OCI-M1 (cell line): ENCODE results near the gene DLGAP5.

Experiments
- DNase-seq: peaks from one replicate; lab custom pipeline; 2025; lab: John Stamatoyannopoulos, UW

Gene DLGAP5

DNA sequence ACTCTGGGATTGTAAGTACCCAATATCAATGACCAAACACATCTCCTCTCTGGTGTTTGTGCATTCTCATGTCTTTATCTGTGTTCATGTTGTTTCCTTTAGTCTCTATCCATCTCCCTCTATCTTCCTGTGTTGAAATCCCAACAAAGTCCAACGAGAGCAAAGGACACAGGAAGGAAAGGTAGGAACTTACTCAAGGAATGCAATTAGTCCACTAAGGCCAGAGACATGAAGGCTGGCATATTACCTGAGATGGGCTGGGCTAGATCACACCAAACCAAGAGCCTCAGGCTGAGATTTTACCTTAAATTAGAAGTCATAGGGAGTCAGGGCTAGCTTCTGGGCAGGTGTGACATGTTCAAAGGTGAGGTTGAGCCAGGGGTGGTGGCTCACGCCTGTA lies 76.7 kb downstream of the DLGAP5 start:
- DNase-seq = no peak

DNA sequence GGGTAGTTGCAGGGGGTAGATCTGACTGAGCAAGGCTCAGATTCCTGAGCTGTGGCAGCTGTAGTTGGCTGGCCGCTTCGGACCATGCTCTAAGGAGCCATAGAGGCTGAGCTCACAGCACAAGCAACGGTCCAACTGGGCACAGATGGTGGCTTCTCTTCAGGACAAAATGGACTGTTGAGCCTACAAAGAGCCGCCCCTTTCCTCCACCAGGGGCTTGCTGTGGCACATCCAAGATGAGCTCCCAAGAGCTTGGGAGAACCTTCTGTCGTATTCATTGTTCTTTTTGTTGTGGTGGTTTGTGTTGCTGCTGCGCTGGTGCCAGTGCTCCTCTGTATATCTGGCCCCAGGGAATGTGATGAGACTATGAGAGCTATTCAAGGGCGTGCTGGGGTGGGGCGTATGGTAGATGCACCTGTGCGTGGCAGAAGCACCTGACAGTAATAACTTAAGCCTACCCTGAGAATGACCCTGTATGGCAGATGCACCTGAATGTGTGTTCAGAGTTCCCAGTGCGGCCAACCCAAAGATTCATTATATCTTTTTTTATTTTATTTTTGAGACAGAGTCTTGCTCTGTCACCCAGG lies 80.2 kb downstream of the DLGAP5 start:
- no peak for DNase-seq

- DNase-seq = no peak
These were observed 81.5 kb downstream of the DLGAP5 start for GRCh38 chr14:55109836-55110235.

GRCh38 chr14:55107766-55108554 lies 83.4 kb downstream of the DLGAP5 start:
- DNase-seq = peak; percentile 82

DNA sequence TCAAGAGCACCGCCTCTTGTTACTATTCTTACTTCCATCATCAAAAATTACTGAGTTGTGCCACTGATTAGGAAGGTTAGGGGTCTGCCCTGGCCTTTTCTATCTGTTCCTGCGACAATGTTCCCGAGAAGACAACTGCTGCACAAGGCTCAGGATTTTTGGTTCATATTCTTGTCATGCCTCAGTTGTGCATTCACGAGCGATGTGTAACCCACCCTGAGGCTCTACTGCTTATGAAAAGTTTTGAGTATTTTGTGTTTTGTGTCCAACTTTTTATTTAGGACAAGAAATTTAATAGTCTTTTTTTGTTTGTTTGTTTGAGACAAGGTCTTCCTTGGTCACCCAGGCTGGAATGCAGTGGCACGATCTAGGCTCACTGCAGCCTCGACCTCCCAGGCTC lies 85.4 kb downstream of the DLGAP5 start:
- no peak for DNase-seq

DNA sequence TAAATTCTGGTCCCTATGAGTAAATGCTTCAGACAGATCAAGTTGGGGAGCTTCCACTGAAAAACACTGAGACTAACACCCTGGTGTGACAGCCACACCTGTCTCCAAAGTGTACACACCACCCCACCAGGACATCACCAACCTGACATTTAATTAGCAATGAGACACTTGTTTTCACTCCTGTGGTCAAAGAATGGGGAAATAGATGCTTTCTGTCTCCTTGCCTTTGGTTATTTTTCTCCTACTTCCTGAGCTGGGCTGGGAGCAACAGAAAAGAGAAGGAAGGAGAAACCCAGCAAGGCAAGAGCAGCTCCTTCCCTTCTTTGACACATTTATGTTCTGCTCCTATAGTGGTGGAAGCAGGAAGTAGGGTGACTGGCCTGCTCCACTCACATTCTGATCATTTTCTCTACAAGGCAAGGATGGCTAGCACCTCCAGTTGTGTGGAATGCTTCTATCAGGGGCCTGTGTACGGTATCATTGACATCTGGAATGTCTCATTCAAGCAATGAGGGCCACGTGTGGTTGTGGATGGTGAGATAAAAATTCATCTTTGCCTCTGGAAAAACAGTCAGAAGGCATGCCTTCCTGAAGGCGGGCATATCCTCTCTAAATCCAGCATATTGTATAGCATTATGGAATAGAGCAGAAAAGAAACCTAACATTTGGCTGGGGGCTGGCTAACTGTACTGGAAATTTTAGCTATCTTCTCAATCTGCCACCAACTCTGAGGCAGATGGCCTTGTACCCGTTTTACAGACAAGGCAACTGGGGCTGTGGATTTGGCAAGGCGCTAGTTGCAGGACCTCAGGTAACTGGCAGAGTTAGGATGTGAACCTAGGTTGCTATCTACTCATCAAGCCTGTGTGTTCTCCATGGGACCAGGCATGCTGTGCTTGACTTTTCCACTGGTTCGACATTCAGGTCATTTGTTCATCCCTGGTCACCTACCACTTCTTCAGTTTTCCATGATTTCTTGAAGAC lies 87.1 kb downstream of the DLGAP5 start:
- peak; percentile 14 for DNase-seq

GRCh38 chr14:55103005-55103640 lies 88.3 kb downstream of the DLGAP5 start:
- DNase-seq = peak; percentile 12

DNA sequence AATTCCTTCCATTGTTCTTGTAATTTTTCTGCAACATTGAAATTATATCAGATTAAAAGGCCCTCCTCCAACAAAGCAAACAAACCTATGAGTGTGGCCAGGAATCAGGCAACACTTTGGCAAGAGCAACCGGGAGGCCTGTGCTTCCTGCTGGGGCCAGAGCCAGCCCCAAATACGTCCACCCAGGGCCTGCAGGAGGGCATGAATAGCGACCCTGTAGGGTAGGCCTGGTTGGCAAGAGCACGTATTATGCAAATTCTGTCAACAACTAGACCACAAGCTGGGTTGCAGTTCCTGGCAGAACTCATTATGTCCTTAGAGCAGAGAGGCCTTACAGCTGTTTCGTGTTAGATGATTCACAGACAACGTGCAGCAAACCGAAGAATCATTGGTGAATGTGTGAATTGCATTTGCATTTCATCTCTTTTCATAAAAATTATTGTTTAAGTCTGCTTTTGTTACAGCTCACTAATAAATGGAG lies 89.2 kb downstream of the DLGAP5 start:
- DNase-seq = no peak

GRCh38 chr14:55101698-55102097 lies 89.7 kb downstream of the DLGAP5 start:
- DNase-seq = no peak

GRCh38 chr14:55099756-55100155 lies 91.6 kb downstream of the DLGAP5 start:
- DNase-seq = no peak

DNA sequence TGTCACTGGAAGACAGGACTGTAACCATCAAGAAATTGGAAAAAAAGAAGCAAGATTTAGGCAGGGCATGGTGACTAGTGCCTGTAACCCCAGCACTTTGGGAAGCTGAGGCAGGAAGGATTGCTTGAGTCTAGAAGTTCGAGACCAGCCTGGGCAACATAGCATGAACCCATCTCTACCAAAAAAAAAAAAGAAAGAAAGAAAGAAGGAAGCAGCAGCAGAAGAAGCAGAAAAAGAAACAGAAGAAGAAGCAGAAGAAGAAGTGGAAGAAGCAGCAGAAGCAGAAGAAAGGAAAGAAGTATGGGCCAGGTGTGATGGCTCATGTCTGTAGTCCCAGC lies 92.9 kb downstream of the DLGAP5 start:
- DNase-seq = no peak
